K562 (cell line): Measurements from ENCODE around the gene SSR2. TPM values are rescaled to one million over a fixed set of nuclear protein-coding genes. Genes with fewer than 3 reads are reported as not detected.

Experiments used
- ARNT ChIP-seq, 2 experiments: fragments of 450-650 bp; IDR thresholded peaks; 2 replicates each; pipeline ENCODE4 v1.6.1; 2016; ENCODE audit warnings: mild to moderate bottlenecking in 1 of 2
- ATF3 ChIP-seq, 2 experiments: fragments of 450-650 bp in 1 of 2; sonication (generic) in 1 of 2; formaldehyde crosslinking in 1 of 2; IDR thresholded peaks in 1 of 2; conservative IDR thresholded peaks in 1 of 2; 2 replicates each; pipeline versions ENCODE4 v1.6.1 to v1.8.1; 2016 to 2023; ENCODE audit warnings: mild to moderate bottlenecking in 2 of 2, moderate library complexity in 2 of 2, inconsistent platforms in 1 of 2, missing genetic modification reagents in 1 of 2
- CEBPB ChIP-seq: fragments of 450-650 bp; IDR thresholded peaks from 2 replicates; pipeline ENCODE4 v1.6.1; 2016; ENCODE audit warnings: missing genetic modification characterization, missing compliant biosample characterization
- ETV5 ChIP-seq: sonication (generic); formaldehyde crosslinking; IDR thresholded peaks from 2 replicates; pipeline ENCODE4 v1.4.0; 2020; ENCODE audit warnings: low read depth, mild to moderate bottlenecking, missing genetic modification reagents
- GTF3C2 ChIP-seq: IDR thresholded peaks from 3 replicates; pipeline ENCODE4 v1.6.1; 2011; ENCODE audit warnings: borderline replicate concordance, mild to moderate bottlenecking, moderate library complexity; ENCODE audit not compliant: insufficient read length; ENCODE audit errors: extremely low read depth
- HES1 ChIP-seq: fragments of 450-650 bp; IDR thresholded peaks from 2 replicates; pipeline ENCODE4 v1.6.1; 2016; ENCODE audit warnings: low read depth, mild to moderate bottlenecking, moderate library complexity
- HNRNPUL1 ChIP-seq: fragments of 200-400 bp; formaldehyde crosslinking; IDR thresholded peaks from 2 replicates; pipeline ENCODE4 v1.6.1; 2017; ENCODE audit warnings: low read length
- JUND ChIP-seq, 2 experiments: IDR thresholded peaks; 2 replicates in 1 of 2; 3 replicates in 1 of 2; pipeline ENCODE4 v1.6.1; 2011; ENCODE audit warnings: borderline replicate concordance in 2 of 2, low read depth in 2 of 2, low read length in 2 of 2, improper control_type of control experiment in 1 of 2, missing biosample characterization in 1 of 2, missing genetic modification characterization in 1 of 2, missing genetic modification reagents in 1 of 2
- KLF6 ChIP-seq: fragments of 250-450 bp; sonication (Bioruptor Pico); IDR thresholded peaks from 2 replicates; pipeline ENCODE4 v1.4.0; 2020; ENCODE audit warnings: mild to moderate bottlenecking, moderate library complexity, borderline replicate concordance
- MAX ChIP-seq: sonication (generic); formaldehyde crosslinking; IDR thresholded peaks from 2 replicates; pipeline ENCODE4 v1.9.0; 2022; ENCODE audit warnings: mild to moderate bottlenecking, missing genetic modification reagents
- POLR2AphosphoS5 ChIP-seq: IDR thresholded peaks from 2 replicates; pipeline ENCODE4 v1.6.1; 2011; ENCODE audit warnings: mild to moderate bottlenecking, low read depth, low read length, moderate library complexity; ENCODE audit not compliant: control insufficient read depth, insufficient read depth
- RBM15 ChIP-seq: fragments of 200-400 bp; formaldehyde crosslinking; IDR thresholded peaks from 2 replicates; pipeline ENCODE4 v1.6.1; 2018; ENCODE audit warnings: mild to moderate bottlenecking, low read length, moderate library complexity; ENCODE audit not compliant: insufficient read depth
- SFPQ ChIP-seq: fragments of 200-400 bp; formaldehyde crosslinking; IDR thresholded peaks from 2 replicates; pipeline ENCODE4 v1.6.1; 2017; ENCODE audit warnings: mild to moderate bottlenecking, low read depth, low read length, moderate library complexity
- SIRT6 ChIP-seq: IDR thresholded peaks from one replicate; pipeline ENCODE4 v1.6.1; 2012; ENCODE audit warnings: low read depth, mild to moderate bottlenecking, control low read depth, inconsistent platforms, low read length, moderate library complexity
- TFAP4 ChIP-seq: sonication (generic); formaldehyde crosslinking; IDR thresholded peaks from 2 replicates; pipeline ENCODE4 v1.8.0; 2022; ENCODE audit warnings: missing genetic modification reagents, mild to moderate bottlenecking, moderate library complexity, borderline replicate concordance
- XRCC4 ChIP-seq: IDR thresholded peaks from one replicate; pipeline ENCODE4 v1.6.1; 2011; ENCODE audit not compliant: insufficient read depth, insufficient read length; ENCODE audit errors: extremely low read depth
- ZNF785 ChIP-seq: fragments of 250-450 bp; sonication (Bioruptor Pico); IDR thresholded peaks from 2 replicates; pipeline ENCODE4 v1.4.0; 2020; ENCODE audit warnings: mild to moderate bottlenecking
- polyA plus RNA-seq, 8 experiments: library from polyadenylated mRNA; depleted of rRNA in 4 of 8; stranded (reverse) in 5 of 8; unstranded in 3 of 8; fragments of >200 nt; fragmentation: Nextera tagmentation in 2 of 8; fragmentation: Illumina TruSeq in 1 of 8; extraction: Ambion mirVana in 2 of 8; extraction: Trizol in 1 of 8; gene quantifications; 2 replicates each; pipeline versions ENCODE4 v1.2.1 to v1.2.3, GENCODE V29; 2011 to 2014; ENCODE audit warnings: inconsistent platforms in 1 of 8, missing spikeins in 1 of 8
- total RNA-seq, 7 experiments: library from RNA; depleted of rRNA in 6 of 7; stranded (reverse); fragments of >200 nt in 6 of 7; fragmentation: Illumina TruSeq in 2 of 7; extraction: Trizol in 2 of 7; gene quantifications; 2 replicates each; pipeline versions ENCODE4 v1.2.1 to v1.2.3, GENCODE V29; 2011 to 2021; ENCODE audit warnings: low replicate concordance in 1 of 7

Gene SSR2
- total and polyA plus RNA-seq, 9 of the 15 experiments (the other 6 are each of a cell fraction or from before 2014, with no cell fraction given), result 161 to 411 (median 240) TPM

- no peak for TF ChIP-seq GTF3C2
- no peak for TF ChIP-seq ZNF785 (CRISPR knock-in tag)
- TF ChIP-seq ETV5, result peak; percentile 21; the same call in 1 of the 2 replicates
- TF ChIP-seq SIRT6, result no peak
- no peak for TF ChIP-seq ARNT (IDR thresholded peaks at IDR 0.05)
- no peak for TF ChIP-seq ATF3 (IDR thresholded peaks at IDR 0.05)
- no peak for TF ChIP-seq ATF3 (CRISPR knock-in tag; conservative IDR thresholded peaks at IDR 0.05)
- no peak for TF ChIP-seq HNRNPUL1
- 0 out of 2 replicates have a peak, but pooled peaks have one; percentile 2 for TF ChIP-seq MAX
- no peak for TF ChIP-seq SFPQ
- peak; percentile 39; the same call in 1 of the 2 replicates for TF ChIP-seq TFAP4 (CRISPR knock-in tag)
- no peak for TF ChIP-seq KLF6 (CRISPR knock-in tag)
- TF ChIP-seq XRCC4, result no peak
- TF ChIP-seq CEBPB (tag), result no peak
- no peak for TF ChIP-seq RBM15
- TF ChIP-seq JUND (IDR thresholded peaks at IDR 0.05; ENCODE audit: borderline replicate concordance, low read depth, low read length), result peak; percentile 69
- TF ChIP-seq JUND (tag; IDR thresholded peaks at IDR 0.05; ENCODE audit: borderline replicate concordance, low read depth, low read length), result no peak; the same call in 2 of the 3 replicates
- TF ChIP-seq POLR2AphosphoS5, result peak; percentile 88
- TF ChIP-seq HES1, result no peak
Measured at GRCh38 chr1:156020293-156021092, at the start of gene SSR2 (continued).
